ENCODE measurements around the gene MAP3K1. TPM values are rescaled to one million over a fixed set of nuclear protein-coding genes. Genes with fewer than 3 reads are reported as not detected.
A peak's percentile ranks its signal among the peaks of the same experiment; 100 is the strongest.

The MAP3K1 gene
- total and polyA plus RNA-seq, 2 experiments from 2014 or later = 9.5 to 14.4 TPM

DNA sequence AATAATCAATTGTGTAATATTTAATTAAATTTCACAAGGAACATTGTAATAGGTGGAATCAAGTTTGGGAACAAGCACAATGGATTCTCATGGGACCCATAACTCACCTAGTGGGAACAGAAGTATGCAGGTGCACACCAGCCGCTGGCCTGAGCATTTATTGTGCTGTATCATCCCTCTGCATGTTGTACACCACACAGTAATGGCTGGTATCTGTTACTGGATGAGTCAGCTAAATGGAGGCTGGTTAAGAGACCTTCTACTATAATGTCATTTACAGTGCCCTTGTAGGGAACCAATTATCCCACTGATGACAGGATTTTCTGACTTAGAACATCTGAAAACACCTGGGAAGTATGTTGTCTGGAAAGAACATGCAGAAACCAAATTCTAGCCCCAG, 3.2 kb upstream of the MAP3K1 start:
- DNase-seq (ENCODE audit: low spot score) (no peak), ATAC-seq (no peak)
- H3K79me2 ChIP-seq (replicated peaks; ENCODE audit: insufficient read depth) = peaks cover under 1% of the 10 kb centered on the region; the same call in 1 of the 2 replicates
- no peak overlapping the region for H3K4me3 ChIP-seq
- no peaks in the 10 kb centered on the region for H3K36me3 Mint-ChIP-seq (ENCODE audit: low read depth)
- H3K4me1 ChIP-seq (ENCODE audit: insufficient read depth) = peaks cover 15% of the 10 kb centered on the region
- peaks cover 8% of the 10 kb centered on the region for H3K27me3 Mint-ChIP-seq (ENCODE audit: insufficient read depth, low read depth, poor library complexity)
- H4K20me1 ChIP-seq (replicated peaks; ENCODE audit: insufficient read depth) = 0 out of 2 replicates have a peak, but pooled peaks cover 1% of the 10 kb centered on the region
- H3K4me3 Mint-ChIP-seq = no peak overlapping the region
- H2AFZ ChIP-seq = no peak overlapping the region
- TF ChIP-seq, protein P1, sequence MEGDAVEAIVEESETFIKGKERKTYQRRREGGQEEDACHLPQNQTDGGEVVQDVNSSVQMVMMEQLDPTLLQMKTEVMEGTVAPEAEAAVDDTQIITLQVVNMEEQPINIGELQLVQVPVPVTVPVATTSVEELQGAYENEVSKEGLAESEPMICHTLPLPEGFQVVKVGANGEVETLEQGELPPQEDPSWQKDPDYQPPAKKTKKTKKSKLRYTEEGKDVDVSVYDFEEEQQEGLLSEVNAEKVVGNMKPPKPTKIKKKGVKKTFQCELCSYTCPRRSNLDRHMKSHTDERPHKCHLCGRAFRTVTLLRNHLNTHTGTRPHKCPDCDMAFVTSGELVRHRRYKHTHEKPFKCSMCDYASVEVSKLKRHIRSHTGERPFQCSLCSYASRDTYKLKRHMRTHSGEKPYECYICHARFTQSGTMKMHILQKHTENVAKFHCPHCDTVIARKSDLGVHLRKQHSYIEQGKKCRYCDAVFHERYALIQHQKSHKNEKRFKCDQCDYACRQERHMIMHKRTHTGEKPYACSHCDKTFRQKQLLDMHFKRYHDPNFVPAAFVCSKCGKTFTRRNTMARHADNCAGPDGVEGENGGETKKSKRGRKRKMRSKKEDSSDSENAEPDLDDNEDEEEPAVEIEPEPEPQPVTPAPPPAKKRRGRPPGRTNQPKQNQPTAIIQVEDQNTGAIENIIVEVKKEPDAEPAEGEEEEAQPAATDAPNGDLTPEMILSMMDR (conservative IDR thresholded peaks at IDR 0.05; ENCODE audit: low read depth in 2 of 2) = no peak
- TF ChIP-seq POLR2AphosphoS5 (IDR thresholded peaks at IDR 0.05; ENCODE audit: low read depth) (no peak), NANOG (IDR thresholded peaks at IDR 0.05; ENCODE audit: borderline replicate concordance) (no peak)
- TF ChIP-seq, protein P2, sequence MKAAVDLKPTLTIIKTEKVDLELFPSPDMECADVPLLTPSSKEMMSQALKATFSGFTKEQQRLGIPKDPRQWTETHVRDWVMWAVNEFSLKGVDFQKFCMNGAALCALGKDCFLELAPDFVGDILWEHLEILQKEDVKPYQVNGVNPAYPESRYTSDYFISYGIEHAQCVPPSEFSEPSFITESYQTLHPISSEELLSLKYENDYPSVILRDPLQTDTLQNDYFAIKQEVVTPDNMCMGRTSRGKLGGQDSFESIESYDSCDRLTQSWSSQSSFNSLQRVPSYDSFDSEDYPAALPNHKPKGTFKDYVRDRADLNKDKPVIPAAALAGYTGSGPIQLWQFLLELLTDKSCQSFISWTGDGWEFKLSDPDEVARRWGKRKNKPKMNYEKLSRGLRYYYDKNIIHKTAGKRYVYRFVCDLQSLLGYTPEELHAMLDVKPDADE (IDR thresholded peaks at IDR 0.05) = no peak
- TF ChIP-seq, protein P3, sequence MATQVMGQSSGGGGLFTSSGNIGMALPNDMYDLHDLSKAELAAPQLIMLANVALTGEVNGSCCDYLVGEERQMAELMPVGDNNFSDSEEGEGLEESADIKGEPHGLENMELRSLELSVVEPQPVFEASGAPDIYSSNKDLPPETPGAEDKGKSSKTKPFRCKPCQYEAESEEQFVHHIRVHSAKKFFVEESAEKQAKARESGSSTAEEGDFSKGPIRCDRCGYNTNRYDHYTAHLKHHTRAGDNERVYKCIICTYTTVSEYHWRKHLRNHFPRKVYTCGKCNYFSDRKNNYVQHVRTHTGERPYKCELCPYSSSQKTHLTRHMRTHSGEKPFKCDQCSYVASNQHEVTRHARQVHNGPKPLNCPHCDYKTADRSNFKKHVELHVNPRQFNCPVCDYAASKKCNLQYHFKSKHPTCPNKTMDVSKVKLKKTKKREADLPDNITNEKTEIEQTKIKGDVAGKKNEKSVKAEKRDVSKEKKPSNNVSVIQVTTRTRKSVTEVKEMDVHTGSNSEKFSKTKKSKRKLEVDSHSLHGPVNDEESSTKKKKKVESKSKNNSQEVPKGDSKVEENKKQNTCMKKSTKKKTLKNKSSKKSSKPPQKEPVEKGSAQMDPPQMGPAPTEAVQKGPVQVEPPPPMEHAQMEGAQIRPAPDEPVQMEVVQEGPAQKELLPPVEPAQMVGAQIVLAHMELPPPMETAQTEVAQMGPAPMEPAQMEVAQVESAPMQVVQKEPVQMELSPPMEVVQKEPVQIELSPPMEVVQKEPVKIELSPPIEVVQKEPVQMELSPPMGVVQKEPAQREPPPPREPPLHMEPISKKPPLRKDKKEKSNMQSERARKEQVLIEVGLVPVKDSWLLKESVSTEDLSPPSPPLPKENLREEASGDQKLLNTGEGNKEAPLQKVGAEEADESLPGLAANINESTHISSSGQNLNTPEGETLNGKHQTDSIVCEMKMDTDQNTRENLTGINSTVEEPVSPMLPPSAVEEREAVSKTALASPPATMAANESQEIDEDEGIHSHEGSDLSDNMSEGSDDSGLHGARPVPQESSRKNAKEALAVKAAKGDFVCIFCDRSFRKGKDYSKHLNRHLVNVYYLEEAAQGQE (IDR thresholded peaks at IDR 0.05; ENCODE audit: unreplicated experiment) = no peak
- H3K27me3 ChIP-seq (ENCODE audit: insufficient read depth) = peaks cover 25% of the 10 kb centered on the region
- H3F3A ChIP-seq (replicated peaks; ENCODE audit: low read depth) = peaks cover 5% of the 10 kb centered on the region
- H3K9me2 ChIP-seq (ENCODE audit: insufficient read depth) = no peaks in the 10 kb centered on the region
- no peaks in the 10 kb centered on the region for H3K9me3 Mint-ChIP-seq
- no peak overlapping the region for H3K27ac ChIP-seq (ENCODE audit: low read depth)
- H3K36me3 ChIP-seq (ENCODE audit: insufficient read depth) = no peaks in the 10 kb centered on the region
- H3K4me2 ChIP-seq = no peak overlapping the region
- peaks cover 16% of the 10 kb centered on the region; the same call in 2 of the 3 replicates for H3K4me1 Mint-ChIP-seq
- H3K27ac Mint-ChIP-seq = no peak overlapping the region

DNA sequence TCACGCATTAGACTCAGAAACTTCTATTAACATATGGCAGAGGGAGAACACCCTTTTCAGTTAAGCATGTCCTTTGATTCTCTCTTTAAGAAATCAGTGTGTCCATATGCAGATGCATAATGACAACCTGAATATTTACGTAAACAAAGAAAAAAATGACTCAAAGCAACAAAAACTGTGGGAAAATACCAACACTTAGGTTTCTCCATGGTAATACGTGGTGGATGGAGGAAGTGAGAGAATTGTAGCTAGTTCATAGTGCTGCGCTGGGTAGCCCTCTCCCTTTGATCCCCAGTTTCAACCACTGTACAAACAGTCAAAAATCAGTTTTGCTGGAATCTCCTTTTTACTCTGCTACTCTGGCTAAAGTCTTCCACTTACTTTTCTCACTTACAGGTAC, 2.0 kb upstream of the MAP3K1 start:
- Histone ChIP-seq H3K4me1 (ENCODE audit: insufficient read depth) (peaks cover 26% of the 10 kb centered on the region), H3K4me2 (peak overlapping the region; percentile 98), H3K4me3 (peak overlapping the region; percentile 91), H3K27ac (ENCODE audit: low read depth) (no peak overlapping the region), H3K79me2 (replicated peaks; ENCODE audit: insufficient read depth) (peaks cover 12% of the 10 kb centered on the region), H2AFZ (no peak overlapping the region), H3K9me2 (ENCODE audit: insufficient read depth) (no peaks in the 10 kb centered on the region), H4K20me1 (replicated peaks; ENCODE audit: insufficient read depth) (0 out of 2 replicates have a peak, but pooled peaks cover 7% of the 10 kb centered on the region), H3K36me3 (ENCODE audit: insufficient read depth) (no peaks in the 10 kb centered on the region), H3F3A (replicated peaks; ENCODE audit: low read depth) (peaks cover 5% of the 10 kb centered on the region), H3K27me3 (ENCODE audit: insufficient read depth) (peaks cover 36% of the 10 kb centered on the region)
- ATAC-seq (no peak), DNase-seq (ENCODE audit: low spot score) (no peak)
- Mint-ChIP-seq H3K36me3 (ENCODE audit: low read depth) (no peaks in the 10 kb centered on the region), H3K4me3 (peak overlapping the region; percentile 88), H3K9me3 (no peaks in the 10 kb centered on the region), H3K4me1 (peaks cover 25% of the 10 kb centered on the region; the same call in 2 of the 3 replicates), H3K27ac (no peak overlapping the region), H3K27me3 (ENCODE audit: insufficient read depth, low read depth, poor library complexity) (peaks cover 8% of the 10 kb centered on the region)
- TF ChIP-seq JUNB (IDR thresholded peaks at IDR 0.05; ENCODE audit: unreplicated experiment) (no peak), EZH2 (IDR thresholded peaks at IDR 0.05; ENCODE audit: low read depth, unreplicated experiment) (no peak), ZNF114 (CRISPR knock-in tag; IDR thresholded peaks at IDR 0.05) (no peak), CREB1 (CRISPR knock-in tag; IDR thresholded peaks at IDR 0.05; ENCODE audit: low read depth) (no peak), STAT1 (IDR thresholded peaks at IDR 0.05; ENCODE audit: unreplicated experiment) (no peak)
- TF ChIP-seq, protein P2 (IDR thresholded peaks at IDR 0.05) = no peak
- TF ChIP-seq, protein P1 (conservative IDR thresholded peaks at IDR 0.05; ENCODE audit: low read depth in 2 of 2) = no peak
- TF ChIP-seq, protein P3 (IDR thresholded peaks at IDR 0.05; ENCODE audit: unreplicated experiment) = no peak

Data from GM23338 (cell line).